Measurements from ENCODE around the gene INPP5A.
"Not testable (repeated sequence)": the region's sequence is repeated elsewhere in the genome, so short reads cannot be mapped to it uniquely, and the experiment has no call there.

INPP5A gene

DNA sequence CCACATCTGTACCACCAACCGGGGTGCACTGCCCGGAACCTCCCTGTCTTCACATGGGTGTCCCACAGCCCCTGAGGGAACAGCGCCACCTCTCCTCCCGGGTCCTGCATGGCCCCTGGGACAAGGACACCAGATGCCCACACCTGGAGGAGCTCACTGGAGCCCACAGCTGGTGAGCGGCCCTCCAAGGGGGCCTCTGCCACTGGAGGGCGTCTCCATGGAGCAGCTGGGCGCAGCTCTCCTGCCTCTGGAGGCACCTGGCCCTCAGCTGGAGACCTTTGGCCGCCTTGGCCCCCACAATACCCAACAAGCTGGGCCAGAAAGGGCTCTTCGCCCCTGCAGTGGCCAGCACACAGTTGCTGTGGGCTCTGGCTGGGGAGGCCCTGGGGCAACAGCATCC lies 255.6 kb downstream of the INPP5A start:
- no peak for DNase-seq

DNA sequence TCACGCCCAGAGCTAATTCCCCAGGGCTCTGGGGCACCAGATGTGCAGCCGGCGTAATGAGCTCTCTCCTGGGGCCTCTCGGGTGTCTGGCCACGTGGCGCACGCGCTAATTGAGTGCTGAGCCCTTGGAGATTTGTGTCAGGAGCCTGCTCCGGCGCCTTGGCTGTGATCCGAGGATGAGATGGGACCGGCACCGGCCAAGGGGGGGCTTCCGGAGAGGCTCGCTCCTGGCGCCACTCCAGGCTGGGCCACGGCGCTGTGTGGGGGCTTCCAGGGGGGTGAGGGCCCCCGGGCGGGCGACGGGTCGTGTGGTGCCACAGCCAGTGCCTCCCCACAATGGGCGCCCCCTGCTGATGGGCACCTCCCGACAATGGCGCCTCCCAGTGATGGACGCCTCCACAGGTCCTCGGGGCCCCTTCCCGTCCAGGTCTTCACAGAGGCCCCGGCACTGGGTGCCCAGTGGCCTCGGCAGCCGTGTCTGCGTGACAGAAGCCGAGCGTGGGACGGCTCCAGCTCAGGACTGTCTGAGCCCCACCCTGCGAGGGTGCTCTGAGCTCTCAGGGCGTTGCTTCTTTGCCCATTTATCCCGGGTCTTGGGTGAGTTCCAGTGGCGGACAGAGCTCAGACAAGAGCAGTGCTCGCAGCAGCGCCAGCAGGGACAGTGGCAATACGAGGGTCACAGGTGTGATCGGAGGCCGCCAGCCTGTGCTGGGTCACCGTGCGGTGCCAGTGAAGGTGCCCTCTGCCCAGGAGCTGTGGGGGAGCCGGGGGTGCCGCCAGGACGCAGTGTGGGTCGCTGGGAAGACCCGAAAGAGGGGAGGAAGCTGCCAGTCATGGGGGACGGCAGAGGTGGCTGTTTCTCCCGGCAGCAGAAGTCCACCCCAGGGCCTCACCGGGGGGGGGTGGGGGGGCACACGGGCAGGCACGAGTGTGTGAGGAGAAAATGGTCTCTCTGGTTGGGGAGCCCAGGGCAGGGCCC lies 256.6 kb downstream of the INPP5A start:
- no peak for DNase-seq

DNA sequence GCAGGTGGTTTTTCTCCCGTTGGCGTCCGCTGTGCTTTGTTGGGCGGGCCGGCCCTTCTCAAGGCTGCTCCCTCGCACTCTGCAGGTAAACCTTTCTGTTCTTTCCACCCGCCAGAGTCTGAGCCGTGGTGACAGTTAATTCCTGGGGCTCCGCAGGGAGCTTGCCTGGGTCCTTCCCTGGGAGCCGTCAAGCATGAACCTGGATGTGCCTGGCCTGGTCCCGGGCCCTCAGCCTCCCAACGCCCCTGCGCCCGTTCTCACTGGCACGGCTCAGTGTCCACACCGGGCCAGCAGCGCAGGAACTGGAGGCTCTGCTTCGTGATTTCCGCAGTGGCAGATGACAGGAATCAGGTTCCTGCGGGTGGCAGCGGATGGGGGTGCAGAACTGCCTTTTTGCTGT lies 259.3 kb downstream of the INPP5A start:
- no peak for DNase-seq

DNA sequence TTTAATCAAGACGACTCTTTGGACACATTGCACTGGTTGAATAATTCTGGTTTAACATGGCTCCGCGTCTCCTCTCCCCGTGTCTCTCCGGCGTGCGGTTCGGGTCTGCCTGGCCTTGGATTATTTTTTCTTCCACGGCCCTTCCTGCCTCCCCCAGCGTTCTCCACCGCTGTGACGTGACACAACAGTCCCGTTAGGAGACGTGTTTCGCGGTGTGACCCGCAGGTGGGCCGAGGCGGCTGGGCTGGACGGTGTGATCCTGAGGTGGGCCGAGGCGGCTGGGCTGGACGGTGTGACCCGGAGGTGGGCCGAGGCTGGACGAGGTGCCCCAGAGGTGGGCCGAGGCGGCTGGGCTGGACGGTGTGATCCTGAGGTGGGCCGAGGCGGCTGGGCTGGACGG lies 260.4 kb downstream of the INPP5A start:
- not testable (repeated sequence) for DNase-seq

DNA sequence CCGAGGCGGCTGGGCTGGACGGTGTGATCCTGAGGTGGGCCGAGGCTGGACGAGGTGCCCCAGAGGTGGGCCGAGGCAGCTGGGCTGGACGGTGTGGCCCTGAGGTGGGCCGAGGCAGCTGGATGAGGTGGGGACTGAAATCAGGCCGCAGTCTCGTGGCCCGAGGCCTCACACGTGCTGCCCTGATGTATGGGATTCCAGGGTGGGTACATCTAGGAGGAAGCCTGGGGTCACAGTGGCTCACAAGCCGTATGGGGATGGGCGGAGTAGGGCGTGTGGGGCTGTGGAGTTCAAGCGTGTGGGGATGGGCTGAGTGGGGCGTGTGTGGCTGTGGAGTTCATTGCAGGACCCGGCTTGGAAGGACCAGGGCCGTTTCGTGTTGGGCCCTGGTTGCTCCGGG lies 260.8 kb downstream of the INPP5A start:
- no peak for DNase-seq

DNA sequence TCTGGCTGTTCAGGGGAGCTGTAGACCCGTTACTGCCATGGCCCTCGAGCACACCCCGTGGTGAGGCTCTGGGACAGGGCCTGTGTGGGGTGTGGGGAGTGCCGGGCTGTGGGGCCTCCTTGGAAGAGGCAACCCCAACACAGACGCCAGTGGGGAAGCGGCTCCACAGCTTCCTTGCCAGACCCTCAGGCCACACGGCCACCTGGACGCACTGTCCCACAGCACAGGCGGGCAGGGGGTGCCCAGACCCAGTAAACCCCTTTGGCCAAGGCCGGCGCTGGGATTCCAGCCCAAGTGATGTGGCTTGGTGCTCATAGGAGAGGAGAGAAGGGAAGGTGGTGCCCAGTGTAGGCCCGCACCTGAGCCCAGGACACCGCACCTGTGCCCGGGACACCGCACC lies 261.3 kb downstream of the INPP5A start:
- DNase-seq: no peak

DNA sequence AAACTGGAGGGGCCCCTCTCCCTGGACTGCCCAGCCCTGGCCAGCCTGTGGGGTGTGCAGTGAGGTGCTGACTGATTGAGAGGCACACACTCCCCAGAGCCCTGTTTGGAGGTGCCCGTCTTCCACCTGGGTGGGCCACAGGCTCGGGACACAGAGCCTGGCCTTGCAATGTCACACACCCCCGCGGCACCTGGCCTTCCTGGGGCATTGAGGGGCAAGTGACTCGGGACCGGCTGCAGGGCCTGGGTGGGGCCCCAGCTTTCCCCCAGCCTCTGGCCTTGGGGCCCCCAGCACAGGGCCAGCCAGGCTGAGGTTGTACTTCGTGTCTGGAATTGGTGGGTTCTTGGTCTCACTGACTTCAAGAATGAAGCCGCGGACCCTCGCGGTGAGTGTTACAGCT lies 262.3 kb downstream of the INPP5A start:
- no peak for DNase-seq

DNA sequence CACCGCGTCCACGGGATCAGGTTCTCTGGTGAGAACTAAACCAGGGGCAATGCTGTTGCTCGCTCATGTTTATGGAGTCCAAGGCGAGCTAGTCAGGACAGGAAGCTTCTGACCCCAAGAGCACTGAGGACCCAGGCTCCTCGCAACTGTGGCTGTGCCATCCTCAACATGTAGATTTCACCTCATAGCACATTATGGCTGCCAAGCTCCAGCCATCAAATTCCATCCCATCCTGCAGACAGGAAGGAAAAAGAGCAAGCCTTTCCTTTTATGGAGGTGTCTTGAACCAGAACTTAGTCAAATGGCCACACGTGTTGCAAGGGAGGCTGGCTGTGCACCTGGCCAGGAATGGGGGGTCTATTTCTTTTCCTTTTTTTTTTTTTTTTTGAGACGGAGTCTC lies 264.5 kb downstream of the INPP5A start:
- DNase-seq: no peak

DNA sequence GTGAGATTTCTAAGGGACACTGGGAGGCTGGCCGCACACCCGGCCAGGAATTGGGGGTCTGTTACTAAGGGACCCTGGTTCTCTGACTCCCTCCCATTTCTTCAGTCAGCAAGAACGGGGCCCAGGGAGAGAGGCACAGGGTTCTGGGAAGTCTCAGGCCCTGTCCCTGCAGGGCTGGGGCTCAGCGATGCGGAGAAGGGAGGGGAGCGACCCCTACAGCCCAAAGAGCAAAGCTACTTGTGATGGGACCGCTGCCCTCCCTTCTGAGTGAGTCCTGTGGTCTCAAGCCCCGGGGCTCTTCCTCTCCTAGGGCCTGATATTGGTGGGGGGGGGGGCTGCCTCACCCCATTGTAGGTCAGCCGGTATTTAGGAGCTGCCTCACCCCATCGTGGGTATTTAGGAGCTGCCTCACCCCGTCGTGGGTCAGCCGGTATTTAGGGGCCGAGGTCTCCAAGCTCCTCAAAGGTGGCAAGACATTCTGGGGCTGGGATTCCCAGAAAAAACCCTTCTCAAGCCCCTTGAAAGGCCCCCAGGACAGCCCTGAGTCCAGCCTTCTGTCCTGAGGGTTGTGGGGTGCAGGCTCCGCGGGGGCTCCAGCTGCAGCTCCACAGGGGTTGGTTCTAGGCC lies 265.2 kb downstream of the INPP5A start:
- no peak for DNase-seq

DNA sequence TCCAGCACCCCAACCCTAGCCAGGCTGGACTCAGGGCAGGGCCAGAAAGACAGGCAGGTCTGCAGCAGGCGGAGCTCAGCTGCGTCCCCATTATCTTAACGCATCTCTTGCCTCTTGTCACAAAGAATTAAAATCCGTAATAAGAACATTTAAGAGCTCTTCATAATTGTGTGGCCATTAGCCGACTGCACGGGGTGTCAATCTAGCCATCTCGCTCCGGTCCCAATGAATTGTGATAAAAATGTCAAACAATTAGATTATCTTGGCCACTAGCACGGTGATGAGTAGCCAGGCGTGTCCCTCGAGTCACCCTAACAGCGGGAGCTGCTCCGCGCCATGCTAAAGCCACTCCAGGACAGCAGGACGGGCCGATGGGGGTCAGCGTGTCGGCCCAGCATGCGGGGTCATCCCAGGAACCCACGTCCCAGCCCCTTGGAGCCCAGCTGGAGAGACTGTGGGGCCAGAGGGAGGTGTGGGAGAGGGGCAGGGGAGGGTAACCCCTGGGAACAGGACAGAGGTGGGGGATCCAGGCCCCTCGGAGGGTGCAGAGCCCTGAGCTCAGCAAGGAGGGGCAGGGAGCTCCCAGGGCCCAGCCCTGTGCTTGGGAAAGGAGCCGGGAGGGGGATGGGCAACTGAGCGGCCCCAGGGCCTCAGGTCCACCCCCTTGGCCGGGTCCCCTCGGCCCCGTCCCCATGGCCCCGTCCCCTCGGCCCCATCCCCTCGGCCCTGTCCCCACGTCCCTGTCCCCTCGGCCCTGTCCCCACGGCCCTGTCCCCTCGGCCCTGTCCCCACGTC lies 266.0 kb downstream of the INPP5A start:
- DNase-seq: no peak

DNA sequence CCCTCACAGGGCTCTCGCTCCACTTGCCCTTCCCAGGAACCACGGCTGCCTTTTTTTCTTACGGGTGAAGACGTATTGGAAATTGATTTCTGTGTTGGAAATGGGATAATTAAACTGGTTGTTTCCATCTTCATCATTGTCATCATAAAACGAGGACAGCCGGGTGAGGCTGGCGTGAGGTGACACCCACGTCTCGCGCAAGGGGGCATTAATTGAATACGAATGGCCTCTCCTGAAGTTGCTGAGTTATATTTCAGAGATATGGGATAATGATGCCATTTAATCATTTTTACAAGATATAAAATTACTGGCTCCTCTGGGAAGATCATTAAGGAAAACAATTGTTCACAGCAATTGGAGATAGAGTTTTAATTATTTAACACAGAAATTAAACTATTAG lies 266.7 kb downstream of the INPP5A start:
- DNase-seq: no peak

DNA sequence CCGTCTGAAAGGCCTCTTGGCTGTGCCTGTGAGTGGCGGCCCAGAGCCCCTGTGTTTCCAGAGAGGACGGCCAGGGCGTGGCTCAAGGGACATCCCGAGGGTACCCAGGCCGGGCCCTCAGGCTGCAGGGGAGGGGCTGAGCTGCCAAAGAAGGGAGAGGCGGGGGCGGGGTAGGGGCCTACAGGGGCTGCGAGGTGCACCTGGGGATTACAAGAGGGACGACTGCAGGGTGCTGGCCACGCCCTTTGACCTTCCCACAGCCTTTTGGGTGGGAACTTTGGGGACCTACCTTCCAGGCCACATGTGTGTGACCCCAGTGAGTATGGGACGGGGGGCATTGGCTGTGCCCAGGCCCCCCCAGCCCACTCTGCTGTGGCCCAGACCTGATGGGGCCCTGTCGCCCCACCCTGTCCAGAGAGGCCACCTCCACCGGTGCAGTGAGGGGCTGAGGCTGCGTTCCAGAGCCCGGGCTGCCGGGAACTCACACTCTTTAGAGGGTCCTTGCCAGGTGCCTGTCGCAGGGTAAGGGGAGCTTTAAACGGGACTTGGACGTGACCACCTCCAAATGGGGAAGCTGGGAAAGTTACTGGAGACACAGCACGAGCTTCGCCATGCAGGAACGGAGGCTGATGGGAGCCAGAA lies 267.3 kb downstream of the INPP5A start:
- DNase-seq: no peak

DNA sequence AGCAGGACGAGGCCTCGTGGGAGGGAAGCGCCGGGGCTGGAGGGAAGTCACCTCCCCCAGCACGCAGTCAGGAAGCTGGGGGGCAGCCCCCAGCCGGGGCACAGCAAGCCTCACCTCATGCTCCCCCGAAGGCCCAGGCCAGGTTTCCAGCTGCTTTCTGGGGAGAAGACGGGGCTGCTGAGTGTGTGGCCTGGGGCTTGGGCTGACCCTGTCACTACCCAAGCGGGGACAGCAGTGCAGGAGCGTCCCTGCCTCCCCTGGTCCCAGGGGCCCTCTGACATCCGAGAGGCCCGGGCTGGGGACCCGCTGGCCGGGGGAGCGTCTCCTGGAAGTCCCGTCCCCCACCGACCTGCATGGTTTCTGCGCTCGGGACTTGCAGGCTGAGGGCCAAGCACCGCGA lies 268.0 kb downstream of the INPP5A start:
- no peak for DNase-seq

DNA sequence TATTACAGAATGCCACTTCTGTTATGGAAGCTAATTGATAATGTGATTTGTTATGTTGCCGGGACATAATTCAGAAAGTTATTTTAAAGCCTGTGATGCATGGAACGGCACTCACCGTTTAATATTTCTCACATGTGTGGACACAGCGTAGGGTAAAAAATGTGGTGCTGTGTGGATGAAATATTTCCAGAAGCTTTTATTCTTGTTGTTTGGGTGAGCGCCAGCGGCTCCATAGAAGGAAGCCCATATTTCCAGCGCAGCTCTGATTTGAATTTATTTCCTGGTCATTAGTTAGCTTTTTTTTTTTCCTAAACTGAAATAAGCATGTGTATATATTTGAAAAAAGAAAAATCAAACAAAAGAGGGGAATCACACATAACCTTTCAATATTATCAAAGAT lies 268.5 kb downstream of the INPP5A start:
- DNase-seq: no peak

DNA sequence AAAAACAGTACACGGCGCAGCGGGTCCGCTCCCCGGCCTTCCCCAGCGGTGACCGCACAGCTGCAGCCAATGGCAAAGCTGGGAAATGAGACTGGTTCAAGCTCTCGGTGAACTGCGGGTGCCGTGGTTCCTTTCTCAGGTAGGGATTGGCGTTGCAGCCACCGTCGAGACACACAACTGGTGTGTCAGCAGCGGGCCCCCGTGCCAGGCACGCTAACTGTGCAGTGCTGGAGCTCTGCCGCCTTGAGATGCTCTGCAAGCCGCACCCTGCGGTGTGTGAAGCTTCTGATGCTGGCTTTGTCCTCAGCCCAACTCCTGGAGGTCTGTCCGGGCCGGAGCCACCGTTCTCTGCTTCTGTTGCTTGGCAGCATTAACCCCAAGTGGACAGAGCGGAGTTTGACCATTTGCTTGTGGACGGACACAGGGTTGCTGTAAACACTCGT lies 269.0 kb downstream of the INPP5A start:
- DNase-seq: no peak

DNA sequence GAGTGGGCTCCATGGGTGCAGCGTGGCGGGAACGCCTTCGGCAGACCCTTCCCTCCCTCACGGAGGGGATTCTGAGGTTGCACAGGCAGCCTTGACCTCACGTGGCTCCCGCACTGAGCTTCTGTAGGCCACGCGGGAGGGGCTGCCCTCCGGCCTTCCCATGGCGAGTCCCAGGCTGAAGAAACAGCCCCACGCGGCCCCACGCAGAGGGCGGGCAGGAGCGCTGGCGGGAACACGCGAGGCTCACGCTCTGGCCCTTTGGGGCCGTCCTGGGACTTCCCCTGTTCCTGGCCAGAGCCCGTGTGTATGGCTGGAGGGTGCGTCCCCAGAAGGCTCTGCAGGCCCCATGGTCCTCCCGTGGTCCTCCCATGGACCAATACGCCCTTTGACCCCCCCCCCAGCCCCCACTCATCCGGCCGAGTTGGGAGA lies 270.0 kb downstream of the INPP5A start:
- no peak for DNase-seq

DNA sequence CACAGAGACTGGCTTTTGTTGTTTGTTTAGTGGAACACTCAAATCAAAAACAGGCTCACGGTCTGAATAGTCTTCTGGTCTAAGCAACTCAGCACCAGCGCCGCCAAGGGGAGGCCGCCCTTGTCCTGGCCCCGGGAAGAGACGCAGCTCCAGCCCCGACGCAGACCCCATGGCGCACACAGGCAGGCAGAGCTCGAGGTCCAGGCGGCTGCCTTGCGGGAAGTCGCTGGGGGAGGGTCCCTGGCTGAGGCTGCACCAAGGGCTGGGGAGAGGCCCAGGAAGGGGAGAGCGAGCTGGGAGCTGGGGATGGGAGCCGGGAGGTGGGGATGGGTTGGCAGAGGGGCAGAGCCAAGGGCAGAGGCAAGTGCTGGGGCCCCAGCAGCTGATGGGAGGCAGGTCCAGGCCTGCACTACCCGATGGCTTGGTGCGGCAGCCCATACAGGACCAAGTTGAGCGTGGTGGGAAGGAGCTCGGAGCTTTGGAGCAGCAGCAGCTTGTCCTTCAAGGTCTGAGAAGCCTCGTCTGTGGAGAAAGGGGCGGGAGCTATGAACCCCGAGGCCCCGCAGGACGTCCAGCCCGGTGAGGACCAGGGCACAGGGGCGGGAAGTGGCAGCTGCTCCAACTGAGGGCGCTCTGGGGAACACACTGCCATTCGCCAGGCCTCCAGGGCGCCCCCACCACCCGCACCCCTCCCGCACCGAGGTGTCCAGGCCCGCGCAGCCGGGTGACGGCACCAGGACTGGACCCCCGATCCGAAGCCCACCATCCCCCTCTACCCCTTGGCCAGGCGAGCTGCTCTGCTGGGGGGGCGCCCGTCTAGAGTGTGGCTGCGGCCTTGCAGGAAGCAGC lies 271.0 kb downstream of the INPP5A start:
- DNase-seq: no peak

DNA sequence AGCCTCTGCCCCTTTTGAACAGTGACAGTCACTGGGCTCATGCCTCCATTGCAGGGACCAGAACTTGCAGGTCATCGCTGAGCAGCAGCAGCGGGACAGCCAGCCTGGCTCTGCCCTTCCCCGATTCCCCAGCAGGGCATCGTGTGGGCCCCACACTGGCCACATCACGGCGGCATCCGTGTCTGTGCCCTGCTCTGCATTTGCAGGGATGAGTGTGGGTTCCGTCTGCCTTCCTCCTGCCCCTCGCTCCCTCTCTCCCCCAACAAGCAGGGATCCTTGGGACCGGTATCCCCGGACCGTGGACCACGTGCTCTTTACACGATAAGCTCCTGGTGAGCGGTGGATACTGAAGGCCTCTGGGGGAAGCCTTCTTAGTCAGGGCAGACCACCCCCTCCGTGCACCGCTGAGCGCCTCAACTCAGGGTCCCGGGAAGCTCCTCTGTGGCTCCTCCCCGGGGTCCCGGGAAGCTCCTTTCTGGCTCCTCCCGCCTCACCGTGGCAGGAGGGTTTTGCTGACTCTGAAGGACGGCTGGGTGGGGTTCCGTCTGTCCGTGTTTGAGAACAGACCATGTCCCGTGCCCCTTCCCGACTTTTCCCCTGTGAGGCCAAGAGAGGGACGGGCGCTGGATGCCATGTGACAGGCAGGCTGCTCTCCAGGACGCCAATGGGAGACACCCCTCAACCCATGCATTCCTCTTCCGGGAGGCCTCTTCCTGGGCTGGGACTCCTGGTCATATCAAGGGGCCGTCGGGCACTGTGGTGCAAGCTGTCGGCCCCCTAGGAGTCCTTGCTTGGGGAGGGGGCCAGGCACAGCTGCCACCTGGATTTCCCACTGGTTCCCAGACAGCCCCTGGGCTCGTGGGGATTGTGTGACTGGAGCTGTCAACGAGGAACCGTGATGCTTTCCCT lies 271.9 kb downstream of the INPP5A start:
- DNase-seq: no peak

DNA sequence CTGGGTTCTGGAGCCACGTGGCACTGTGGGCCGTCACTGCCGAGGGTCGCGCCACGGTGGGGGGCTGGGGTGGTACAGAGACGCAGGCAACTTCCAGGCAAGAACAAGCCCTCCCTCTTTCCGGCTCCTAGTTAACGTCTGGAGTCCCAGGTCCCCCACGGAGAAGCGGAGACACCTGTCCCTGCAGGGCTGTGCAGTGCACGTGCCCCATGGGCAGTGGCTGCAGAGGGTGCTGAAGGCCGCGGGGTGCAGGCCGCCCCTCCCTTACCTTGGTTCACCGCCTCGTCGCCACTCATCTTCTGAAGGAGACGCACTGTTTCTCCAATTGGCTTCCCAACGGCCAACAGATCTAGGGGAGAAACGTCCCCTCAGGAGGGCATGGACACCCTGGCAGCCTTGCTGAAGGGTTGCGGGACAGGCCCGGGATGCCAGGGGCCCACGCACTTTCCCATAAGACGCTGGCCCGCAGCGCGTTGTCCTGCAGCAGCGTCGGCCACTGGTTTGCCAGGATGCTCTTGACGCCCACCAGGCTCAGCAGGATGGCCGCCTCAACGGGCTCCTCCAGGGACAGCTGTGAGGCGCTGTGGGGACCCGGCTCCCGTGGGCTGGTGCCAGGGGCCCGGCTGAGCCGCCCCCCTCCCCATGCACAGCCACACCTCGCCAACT lies 272.7 kb downstream of the INPP5A start:
- DNase-seq: no peak
